Heart left ventricle (tissue), 16 donors: Measurements from ENCODE around the gene PCDHA3. TPM values are rescaled to one million over a fixed set of nuclear protein-coding genes. Genes with fewer than 3 reads are reported as not detected.
"Not testable (repeated sequence)": the region's sequence is repeated elsewhere in the genome, so short reads cannot be mapped to it uniquely, and the experiment has no call there.

Experiments
- ATAC-seq, 4 donors: fragments of 200-7000 bp; cut with Tn5 transposase; one replicate each; pipeline ENCODE4 v1.9.1; 2020 to 2022; ENCODE audit warnings: moderate library complexity in 4 of 4, mild to moderate bottlenecking in 3 of 4, moderate number of reproducible peaks in 1 of 4
- DNase-seq, 5 donors: peaks; one replicate each; pipeline ENCODE4 v3.0.0-alpha.2; 2020
- H3K27ac ChIP-seq, 12 donors: fragments of 200-600 bp; sonication (generic) in 4 of 12; one replicate each; pipeline versions ENCODE4 v1.5.0 to v1.8.0; 2016 to 2022; ENCODE audit warnings: mild to moderate bottlenecking in 2 of 12
- H3K27me3 ChIP-seq, 9 donors: fragments of 200-600 bp; sonication (generic) in 2 of 9; one replicate each; pipeline versions ENCODE4 v1.5.1 to v1.8.0; 2016 to 2022; ENCODE audit warnings: mild to moderate bottlenecking in 3 of 9
- H3K36me3 ChIP-seq, 9 donors: fragments of 200-600 bp; sonication (generic) in 2 of 9; one replicate each; pipeline versions ENCODE4 v1.5.0 to v1.8.0; 2018 to 2022; ENCODE audit warnings: mild to moderate bottlenecking in 2 of 9
- H3K4me1 ChIP-seq, 12 donors: fragments of 200-600 bp; sonication (generic) in 4 of 12; one replicate each; pipeline versions ENCODE4 v1.5.0 to v1.8.0; 2016 to 2022; ENCODE audit warnings: mild to moderate bottlenecking in 3 of 12
- H3K4me3 ChIP-seq, 12 donors: fragments of 200-600 bp; sonication (generic) in 4 of 12; one replicate each; pipeline versions ENCODE4 v1.5.0 to v1.8.0; 2017 to 2022; ENCODE audit warnings: mild to moderate bottlenecking in 9 of 12, moderate library complexity in 4 of 12
- H3K9me3 ChIP-seq, 12 donors: fragments of 200-600 bp; sonication (generic) in 4 of 12; one replicate each; pipeline versions ENCODE4 v1.5.0 to v1.8.0; 2016 to 2022; ENCODE audit warnings: mild to moderate bottlenecking in 1 of 12
- POLR2A ChIP-seq, 2 donors: fragments of 450-650 bp; IDR thresholded peaks; one replicate each; pipeline ENCODE4 v1.6.1; 2017; ENCODE audit warnings: antibody characterized with exemption in 2 of 2, mild to moderate bottlenecking in 2 of 2, moderate library complexity in 2 of 2
- WGBS, 4 donors: extraction: QIAGEN DNeasy Blood & Tissue Kit in 2 of 4; methylation state at CpG; one replicate each; pipeline versions ENCODE4 v1.1.5 to v1.1.7; 2013 to 2018; 5-methylcytosine and 5-hydroxymethylcytosine counted together
- intact Hi-C, 10 donors: fragments of 100-400 bp; cut with DNase I; formaldehyde crosslinking; loops; one replicate each; pipeline versions ENCODE4 v1.11.1 to v1.14.2; 2022
- polyA plus RNA-seq, 2 donors: library from polyadenylated mRNA; stranded (reverse); fragments of 200-250 nt; gene quantifications; one replicate each; pipeline ENCODE4 v1.2.3, GENCODE V29; 2013
- total RNA-seq, 9 donors: library from RNA; depleted of rRNA in 2 of 9; stranded (reverse); fragments of >200 nt in 2 of 9; fragmentation: NEBNext Ultra II Directional in 3 of 9; extraction: Animal tissue kit (Norgen Biotek cat#: 25700) in 3 of 9; gene quantifications; one replicate each; pipeline versions ENCODE4 v1.1.0 to v1.2.4, GENCODE V29; 2016 to 2023
- donor health status: ischemic (EF 13 %, LVEDD 7.1; RV severe dilation, severe dysfunction).
- donor health status: healthy with polysubstance abuse.
- donor health status: DM: no; HTN: yes; CAD: no.
- donor health status: DM: no; HTN: no; CAD: no.
- donor health status: ischemic (EF 25% LVEDD 6.9; RV normal size, moderate dysfunction).
- donor health status: ischemic (EF 25% LVEDD 5.7; RV mildly dilated, moderate dysfunction).
- donor health status: healthy.
- donor health status: DM: yes; HTN: yes; CAD: no.
- donor health status: ischemic (EF 35%, LVEDD 5.7; RV mildly dilated, moderate dysfunction).
- donor health status: nonischemic (EF 11% LVEDD 7.7; RV severe dilation, severe dysfunction).
- donor health status: DM: yes; HTN: yes; CAD: no.
- donor health status: PGD.
- donor health status: ischemic (EF 29% LVEDD 5.4; RV normal size, mild dysfunction).
- donor health status: nonischemic (EF 23%, LVEDD 6.1; RV moderate dilation, normal function).

The PCDHA3 gene
- total and polyA plus RNA-seq, 11 donors = 0.01 to 0.39 (median 0.20) TPM; not detected in 2

DNA sequence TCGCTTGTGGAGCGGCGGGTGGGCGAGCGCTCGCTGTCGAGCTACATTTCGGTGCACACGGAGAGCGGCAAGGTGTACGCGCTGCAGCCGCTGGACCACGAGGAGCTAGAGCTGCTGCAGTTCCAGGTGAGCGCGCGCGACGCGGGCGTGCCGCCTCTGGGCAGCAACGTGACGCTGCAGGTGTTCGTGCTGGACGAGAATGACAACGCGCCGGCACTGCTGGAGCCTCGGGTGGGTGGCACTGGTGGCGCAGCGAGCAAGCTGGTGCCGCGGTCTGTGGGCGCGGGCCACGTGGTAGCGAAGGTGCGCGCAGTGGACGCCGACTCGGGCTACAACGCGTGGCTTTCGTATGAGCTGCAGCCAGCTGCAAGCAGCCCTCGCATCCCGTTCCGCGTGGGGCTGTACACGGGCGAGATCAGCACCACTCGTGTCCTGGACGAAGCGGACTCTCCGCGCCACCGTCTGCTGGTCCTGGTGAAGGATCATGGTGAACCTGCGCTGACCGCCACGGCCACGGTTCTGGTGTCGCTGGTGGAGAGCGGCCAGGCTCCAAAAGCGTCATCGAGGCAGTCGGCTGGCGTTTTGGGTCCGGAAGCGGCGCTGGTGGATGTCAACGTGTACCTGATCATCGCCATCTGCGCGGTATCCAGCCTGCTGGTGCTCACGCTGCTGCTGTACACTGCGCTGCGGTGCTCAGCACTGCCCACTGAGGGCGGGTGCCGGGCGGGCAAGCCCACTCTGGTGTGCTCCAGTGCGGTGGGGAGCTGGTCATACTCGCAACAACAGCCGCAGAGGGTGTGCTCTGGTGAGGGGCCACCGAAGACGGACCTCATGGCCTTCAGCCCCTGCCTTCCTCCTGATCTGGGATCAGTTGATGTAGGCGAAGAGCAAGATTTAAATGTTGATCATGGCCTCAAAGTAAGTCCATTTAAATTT lies 42.2 kb downstream of the PCDHA3 start:
- Histone ChIP-seq H3K4me3 (no peak overlapping the region), H3K36me3 (no peaks in the 10 kb centered on the region), H3K27ac (no peak overlapping the region), H3K9me3 (peaks cover 0 to 44% (median 14%) of the 10 kb centered on the region in 12 donors), H3K4me1 (no peaks in the 10 kb centered on the region), H3K27me3 (peaks cover 0 to 82% (median 15%) of the 10 kb centered on the region in 9 donors)
- WGBS, 4 donors = 36 to 49% (median 43%) methylated on average over 12 to 87 of the region's 87 CpGs
- intact Hi-C loops = no loop called here
- DNase-seq (no peak), ATAC-seq (no peak)
- no peak for TF ChIP-seq POLR2A (IDR thresholded peaks at IDR 0.05)

DNA sequence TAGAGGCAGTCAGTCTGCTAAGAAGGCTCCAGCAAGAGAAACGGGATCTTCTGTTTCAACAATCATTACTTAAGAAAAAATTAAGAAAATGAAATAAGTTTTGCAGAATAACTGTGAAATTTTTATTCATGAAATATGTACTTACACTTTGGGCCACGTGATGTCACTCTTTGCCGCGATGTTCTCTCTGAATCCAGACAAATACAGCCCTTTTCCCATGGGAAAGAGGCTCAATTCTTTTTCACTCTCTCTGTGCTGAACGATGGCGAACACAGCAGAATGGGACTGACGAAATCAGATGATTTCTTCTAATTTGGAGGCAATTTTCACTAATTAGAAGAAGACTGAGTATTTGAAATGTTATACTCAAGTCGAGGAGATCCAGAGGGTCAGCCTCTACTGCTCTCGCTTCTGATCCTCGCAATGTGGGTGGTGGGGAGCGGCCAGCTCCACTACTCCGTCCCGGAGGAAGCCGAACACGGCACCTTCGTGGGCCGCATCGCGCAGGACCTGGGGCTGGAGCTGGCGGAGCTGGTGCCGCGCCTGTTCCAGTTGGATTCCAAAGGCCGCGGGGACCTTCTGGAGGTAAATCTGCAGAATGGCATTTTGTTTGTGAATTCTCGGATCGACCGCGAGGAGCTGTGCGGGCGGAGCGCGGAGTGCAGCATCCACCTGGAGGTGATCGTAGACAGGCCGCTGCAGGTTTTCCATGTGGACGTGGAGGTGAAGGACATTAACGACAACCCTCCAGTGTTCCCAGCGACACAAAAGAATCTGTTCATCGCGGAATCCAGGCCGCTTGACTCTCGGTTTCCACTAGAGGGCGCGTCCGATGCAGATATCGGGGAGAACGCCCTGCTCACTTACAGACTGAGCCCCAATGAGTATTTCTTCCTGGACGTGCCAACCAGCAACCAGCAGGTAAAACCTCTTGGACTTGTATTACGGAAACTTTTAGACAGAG lies 47.6 kb downstream of the PCDHA3 start, which contains the start of gene PCDHA9:
PCDHA9 (plus strand) TSS at position 244 of the 964 bp plus-strand sequence; CDS start at position 358, 114 bp downstream.
- H3K36me3 ChIP-seq, ATAC-seq, intact Hi-C loops, H3K27ac ChIP-seq, DNase-seq, H3K4me1 ChIP-seq, H3K4me3 ChIP-seq: not testable (repeated sequence)
- H3K9me3 ChIP-seq = peaks cover 0 to 29% (median 10%) of the 10 kb centered on the region in 12 donors
- H3K27me3 ChIP-seq = peaks cover 0 to 64% (median 17%) of the 10 kb centered on the region in 9 donors
- WGBS, 4 donors = 12 to 23% (median 19%) methylated on average over 14 to 46 of the region's 48 CpGs

DNA sequence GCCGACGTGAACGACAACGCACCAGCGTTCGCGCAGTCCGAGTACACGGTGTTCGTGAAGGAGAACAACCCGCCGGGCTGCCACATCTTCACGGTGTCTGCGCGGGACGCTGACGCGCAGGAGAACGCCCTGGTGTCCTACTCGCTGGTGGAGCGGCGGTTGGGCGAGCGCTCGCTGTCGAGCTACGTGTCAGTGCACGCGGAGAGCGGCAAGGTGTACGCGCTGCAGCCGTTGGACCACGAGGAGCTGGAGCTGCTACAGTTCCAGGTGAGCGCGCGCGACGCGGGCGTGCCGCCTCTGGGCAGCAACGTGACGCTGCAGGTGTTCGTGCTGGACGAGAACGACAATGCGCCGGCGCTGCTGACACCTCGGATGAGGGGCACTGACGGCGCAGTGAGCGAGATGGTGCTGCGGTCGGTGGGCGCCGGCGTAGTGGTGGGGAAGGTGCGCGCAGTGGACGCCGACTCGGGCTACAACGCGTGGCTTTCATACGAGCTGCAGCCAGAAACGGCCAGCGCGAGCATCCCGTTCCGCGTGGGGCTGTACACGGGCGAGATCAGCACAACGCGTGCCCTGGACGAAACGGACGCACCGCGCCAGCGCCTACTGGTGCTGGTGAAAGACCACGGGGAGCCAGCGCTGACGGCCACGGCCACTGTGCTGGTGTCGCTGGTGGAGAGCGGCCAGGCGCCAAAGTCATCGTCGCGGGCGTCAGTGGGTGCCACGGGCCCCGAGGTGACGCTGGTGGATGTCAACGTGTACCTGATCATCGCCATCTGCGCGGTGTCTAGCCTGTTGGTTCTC lies 49.2 kb downstream of the PCDHA3 start:
- H3K4me3 ChIP-seq, DNase-seq, H3K4me1 ChIP-seq, ATAC-seq, H3K36me3 ChIP-seq, H3K27ac ChIP-seq: not testable (repeated sequence)
- 33 to 51% (median 41%) methylated on average over 44 to 101 of the region's 101 CpGs for WGBS, 4 donors
- peaks cover 0 to 73% (median 17%) of the 10 kb centered on the region in 9 donors for H3K27me3 ChIP-seq
- H3K9me3 ChIP-seq = peaks cover 0 to 28% (median 7%) of the 10 kb centered on the region in 12 donors
- intact Hi-C loops = loop anchor here in 1 of 10 donors (10.0 kb wide), 1 partner anchor 195 kb away; no protein-coding TSS in a partner anchor

Other genes starting within 250 kb of the PCDHA3 start
- 10 to 100 TPM; 22.4 to 38.1 (median 28.1) TPM for gene SRA1, start 243.6 kb upstream of the PCDHA3 start, total RNA-seq
- 10 to 100 TPM; 32.1 to 36.5 TPM for gene SRA1, start 243.6 kb upstream of the PCDHA3 start, polyA plus RNA-seq
- gene APBB3, start 236.5 kb upstream of the PCDHA3 start, total RNA-seq = 10 to 100 TPM in 5 of 9 donors, 1 to 10 TPM in 4; 3.6 to 23.1 (median 11.4) TPM
- gene APBB3, start 236.5 kb upstream of the PCDHA3 start, polyA plus RNA-seq = 10 to 100 TPM in 1 of 2 donors, 1 to 10 TPM in 1; 4.9 to 14.7 TPM
- gene SLC35A4, start 236.2 kb upstream of the PCDHA3 start, total RNA-seq = 10 to 100 TPM; 55.5 to 92.1 (median 75.9) TPM
- 100 to 1,000 TPM in 1 of 2 donors, 10 to 100 TPM in 1; 39.2 to 118 TPM for gene SLC35A4, start 236.2 kb upstream of the PCDHA3 start, polyA plus RNA-seq
- gene CD14, start 167.9 kb upstream of the PCDHA3 start, total RNA-seq = 100 to 1,000 TPM in 2 of 9 donors, 10 to 100 TPM in 7; 16.6 to 220 (median 26.7) TPM
- 10 to 100 TPM in 1 of 2 donors, 1 to 10 TPM in 1; 9.9 to 20.3 TPM for gene CD14, start 167.9 kb upstream of the PCDHA3 start, polyA plus RNA-seq
- 10 to 100 TPM in 1 of 9 donors, 1 to 10 TPM in 8; 2.2 to 11.7 (median 3.3) TPM for gene TMCO6, start 161.6 kb upstream of the PCDHA3 start, total RNA-seq
- 1 to 10 TPM; 3.9 to 8.7 TPM for gene TMCO6, start 161.6 kb upstream of the PCDHA3 start, polyA plus RNA-seq
- 100 to 1,000 TPM in 8 of 9 donors, 10 to 100 TPM in 1; 84.0 to 156 (median 115) TPM for gene NDUFA2, start 153.4 kb upstream of the PCDHA3 start, total RNA-seq
- gene NDUFA2, start 153.4 kb upstream of the PCDHA3 start, polyA plus RNA-seq = 100 to 1,000 TPM; 205 to 550 TPM
- 100 to 1,000 TPM in 2 of 9 donors, 10 to 100 TPM in 7; 60.9 to 147 (median 79.0) TPM for gene IK, start 153.2 kb upstream of the PCDHA3 start, total RNA-seq
- gene IK, start 153.2 kb upstream of the PCDHA3 start, polyA plus RNA-seq = 10 to 100 TPM; 54.4 to 97.6 TPM
- gene WDR55, start 136.2 kb upstream of the PCDHA3 start, total RNA-seq = 10 to 100 TPM in 8 of 9 donors, 1 to 10 TPM in 1; 9.6 to 17.5 (median 12.2) TPM
- gene WDR55, start 136.2 kb upstream of the PCDHA3 start, polyA plus RNA-seq = 10 to 100 TPM; 11.0 to 19.3 TPM
- gene DND1, start 127.5 kb upstream of the PCDHA3 start, total RNA-seq = under 1 TPM in 7 of 9 donors, not detected in 2; 0.16 to 0.75 (median 0.51) TPM
- gene DND1, start 127.5 kb upstream of the PCDHA3 start, polyA plus RNA-seq = under 1 TPM; 0.53 to 0.95 TPM
- 10 to 100 TPM; 31.3 to 43.9 (median 36.0) TPM for gene HARS1, start 109.7 kb upstream of the PCDHA3 start, total RNA-seq
- 10 to 100 TPM; 45.3 to 58.6 TPM for gene HARS1, start 109.7 kb upstream of the PCDHA3 start, polyA plus RNA-seq
- 10 to 100 TPM; 20.0 to 31.7 (median 24.6) TPM for gene HARS2, start 109.6 kb upstream of the PCDHA3 start, total RNA-seq
- 10 to 100 TPM; 17.4 to 31.3 TPM for gene HARS2, start 109.6 kb upstream of the PCDHA3 start, polyA plus RNA-seq
- 10 to 100 TPM; 25.0 to 39.5 (median 33.9) TPM for gene ZMAT2, start 100.6 kb upstream of the PCDHA3 start, total RNA-seq
- gene ZMAT2, start 100.6 kb upstream of the PCDHA3 start, polyA plus RNA-seq = 10 to 100 TPM; 56.0 to 72.9 TPM
- gene PCDHA1, start 14.9 kb upstream of the PCDHA3 start, total RNA-seq = under 1 TPM in 1 of 9 donors, not detected in 8; 0.08 TPM
- not detected for gene PCDHA1, start 14.9 kb upstream of the PCDHA3 start, polyA plus RNA-seq
- gene PCDHA2, start 6.2 kb upstream of the PCDHA3 start, total RNA-seq = under 1 TPM in 1 of 9 donors, not detected in 8; 0.07 TPM
- under 1 TPM in 1 of 2 donors, not detected in 1; 0.01 TPM for gene PCDHA2, start 6.2 kb upstream of the PCDHA3 start, polyA plus RNA-seq
- under 1 TPM in 6 of 9 donors, not detected in 3; 0.02 to 0.21 (median 0.13) TPM for gene PCDHA4, start 6.0 kb downstream of the PCDHA3 start, total RNA-seq
- under 1 TPM in 1 of 2 donors, not detected in 1; 0.03 TPM for gene PCDHA4, start 6.0 kb downstream of the PCDHA3 start, polyA plus RNA-seq
- under 1 TPM in 4 of 9 donors, not detected in 5; 0.07 to 0.20 (median 0.08) TPM for gene PCDHA5, start 20.6 kb downstream of the PCDHA3 start, total RNA-seq
- gene PCDHA5, start 20.6 kb downstream of the PCDHA3 start, polyA plus RNA-seq = under 1 TPM in 1 of 2 donors, not detected in 1; 0.04 TPM
- gene PCDHA6, start 26.9 kb downstream of the PCDHA3 start, total RNA-seq = under 1 TPM in 6 of 9 donors, not detected in 3; 0.10 to 0.36 (median 0.29) TPM
- not detected for gene PCDHA6, start 26.9 kb downstream of the PCDHA3 start, polyA plus RNA-seq
- under 1 TPM in 4 of 9 donors, not detected in 5; 0.11 to 0.27 (median 0.20) TPM for gene PCDHA7, start 33.2 kb downstream of the PCDHA3 start, total RNA-seq
- gene PCDHA7, start 33.2 kb downstream of the PCDHA3 start, polyA plus RNA-seq = under 1 TPM in 1 of 2 donors, not detected in 1; 0.03 TPM
- gene PCDHA8, start 40.1 kb downstream of the PCDHA3 start, total RNA-seq = under 1 TPM in 4 of 9 donors, not detected in 5; 0.08 to 0.32 (median 0.12) TPM
- gene PCDHA8, start 40.1 kb downstream of the PCDHA3 start, polyA plus RNA-seq = not detected
- under 1 TPM in 3 of 9 donors, not detected in 6; 0.07 to 0.15 (median 0.08) TPM for gene PCDHA9, start 47.3 kb downstream of the PCDHA3 start, total RNA-seq
- gene PCDHA9, start 47.3 kb downstream of the PCDHA3 start, polyA plus RNA-seq = not detected
- under 1 TPM in 7 of 9 donors, not detected in 2; 0.04 to 0.41 (median 0.19) TPM for gene PCDHA10, start 54.8 kb downstream of the PCDHA3 start, total RNA-seq
- gene PCDHA10, start 54.8 kb downstream of the PCDHA3 start, polyA plus RNA-seq = under 1 TPM; under 0.01 to 0.01 TPM
- gene PCDHA11, start 67.9 kb downstream of the PCDHA3 start, total RNA-seq = under 1 TPM in 2 of 9 donors, not detected in 7; 0.08 to 0.13 TPM
- gene PCDHA11, start 67.9 kb downstream of the PCDHA3 start, polyA plus RNA-seq = not detected
- gene PCDHA12, start 74.3 kb downstream of the PCDHA3 start, total RNA-seq = under 1 TPM in 4 of 9 donors, not detected in 5; 0.08 to 0.97 (median 0.09) TPM
- gene PCDHA12, start 74.3 kb downstream of the PCDHA3 start, polyA plus RNA-seq = not detected
- under 1 TPM in 2 of 9 donors, not detected in 7; 0.12 to 0.38 TPM for gene PCDHA13, start 81.1 kb downstream of the PCDHA3 start, total RNA-seq
- under 1 TPM in 1 of 2 donors, not detected in 1; 0.01 TPM for gene PCDHA13, start 81.1 kb downstream of the PCDHA3 start, polyA plus RNA-seq
- gene PCDHAC1, start 125.2 kb downstream of the PCDHA3 start, total RNA-seq = under 1 TPM in 6 of 9 donors, not detected in 3; 0.08 to 0.88 (median 0.14) TPM
- gene PCDHAC1, start 125.2 kb downstream of the PCDHA3 start, polyA plus RNA-seq = not detected
- gene PCDHAC2, start 165.4 kb downstream of the PCDHA3 start, total RNA-seq = 1 to 10 TPM in 2 of 9 donors, under 1 TPM in 7; 0.07 to 2.2 (median 0.47) TPM
- under 1 TPM in 1 of 2 donors, not detected in 1; 0.07 TPM for gene PCDHAC2, start 165.4 kb downstream of the PCDHA3 start, polyA plus RNA-seq